ENCODE results near the gene AP1G1.

GRCh38 chr16:71769222-71769621 is 39.4 kb downstream of the AP1G1 start:
- TF ChIP-seq RFX5 (IDR thresholded peaks at IDR 0.05; ENCODE audit: low read depth, low read length) (no peak), SIX5 (IDR thresholded peaks at IDR 0.05; ENCODE audit: low read depth, low read length, severe bottlenecking) (no peak), NR2C2 (IDR thresholded peaks at IDR 0.05; ENCODE audit: borderline replicate concordance, control insufficient read depth, insufficient read length, low read depth) (no peak), POLR2A (IDR thresholded peaks at IDR 0.05; ENCODE audit: low read depth, low read length) (no peak), EP300 (IDR thresholded peaks at IDR 0.05; ENCODE audit: borderline replicate concordance in 1 of 2, control insufficient read depth in 1 of 2, low read depth in 2 of 2, low read length in 2 of 2) (no peak), SMC3 (IDR thresholded peaks at IDR 0.05; ENCODE audit: borderline replicate concordance, low read length) (no peak), EZH2 (IDR thresholded peaks at IDR 0.05; ENCODE audit: borderline replicate concordance, control insufficient read depth, low read depth, low read length) (no peak), ZNF274 (IDR thresholded peaks at IDR 0.05; ENCODE audit: insufficient read depth, insufficient read length) (no peak), FOXM1 (IDR thresholded peaks at IDR 0.05; ENCODE audit: low read depth, low read length) (no peak), ATF2 (IDR thresholded peaks at IDR 0.05; ENCODE audit: low read length) (no peak), NFXL1 (IDR thresholded peaks at IDR 0.05; ENCODE audit: borderline replicate concordance) (no peak), CHD1 (IDR thresholded peaks at IDR 0.05; ENCODE audit: low read depth, low read length) (no peak), KDM1A (IDR thresholded peaks at IDR 0.05; ENCODE audit: borderline replicate concordance) (no peak)
- TF ChIP-seq, protein P1, sequence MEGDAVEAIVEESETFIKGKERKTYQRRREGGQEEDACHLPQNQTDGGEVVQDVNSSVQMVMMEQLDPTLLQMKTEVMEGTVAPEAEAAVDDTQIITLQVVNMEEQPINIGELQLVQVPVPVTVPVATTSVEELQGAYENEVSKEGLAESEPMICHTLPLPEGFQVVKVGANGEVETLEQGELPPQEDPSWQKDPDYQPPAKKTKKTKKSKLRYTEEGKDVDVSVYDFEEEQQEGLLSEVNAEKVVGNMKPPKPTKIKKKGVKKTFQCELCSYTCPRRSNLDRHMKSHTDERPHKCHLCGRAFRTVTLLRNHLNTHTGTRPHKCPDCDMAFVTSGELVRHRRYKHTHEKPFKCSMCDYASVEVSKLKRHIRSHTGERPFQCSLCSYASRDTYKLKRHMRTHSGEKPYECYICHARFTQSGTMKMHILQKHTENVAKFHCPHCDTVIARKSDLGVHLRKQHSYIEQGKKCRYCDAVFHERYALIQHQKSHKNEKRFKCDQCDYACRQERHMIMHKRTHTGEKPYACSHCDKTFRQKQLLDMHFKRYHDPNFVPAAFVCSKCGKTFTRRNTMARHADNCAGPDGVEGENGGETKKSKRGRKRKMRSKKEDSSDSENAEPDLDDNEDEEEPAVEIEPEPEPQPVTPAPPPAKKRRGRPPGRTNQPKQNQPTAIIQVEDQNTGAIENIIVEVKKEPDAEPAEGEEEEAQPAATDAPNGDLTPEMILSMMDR (IDR thresholded peaks at IDR 0.05 in 2 of 3, conservative IDR thresholded peaks at IDR 0.05 in 1 of 3; ENCODE audit: control insufficient read depth in 2 of 3, extremely low read depth in 1 of 3, insufficient read depth in 1 of 3, low read depth in 3 of 3, low read length in 3 of 3), result no peak
